COLO668 (cell line): ENCODE measurements around the gene KLRB1.
"Not testable (repeated sequence)": the region's sequence is repeated elsewhere in the genome, so short reads cannot be mapped to it uniquely, and the experiment has no call there.

Experiments used
- DNase-seq: peaks from one replicate; lab custom pipeline; 2025; ENCODE audit not compliant: unreplicated experiment; lab: John Stamatoyannopoulos, UW

The KLRB1 gene

GRCh38 chr12:9545489-9545888 lies 62.2 kb downstream of the KLRB1 start:
- DNase-seq: not testable (repeated sequence)
